DMS114 treated with DMSO at 0.1 percent for 48 hours (cell line): ENCODE data around the gene TAF9.
A peak's percentile ranks its signal among the peaks of the same experiment; 100 is the strongest.
"Not testable (repeated sequence)": the region's sequence is repeated elsewhere in the genome, so short reads cannot be mapped to it uniquely, and the experiment has no call there.

ENCODE experiments used
- DNase-seq: peaks from one replicate; lab custom pipeline; 2025; ENCODE audit not compliant: unreplicated experiment; lab: John Stamatoyannopoulos, UW

Gene TAF9

GRCh38 chr5:69341520-69342161, 27.7 kb downstream of the TAF9 start:
- DNase-seq = no peak

DNA sequence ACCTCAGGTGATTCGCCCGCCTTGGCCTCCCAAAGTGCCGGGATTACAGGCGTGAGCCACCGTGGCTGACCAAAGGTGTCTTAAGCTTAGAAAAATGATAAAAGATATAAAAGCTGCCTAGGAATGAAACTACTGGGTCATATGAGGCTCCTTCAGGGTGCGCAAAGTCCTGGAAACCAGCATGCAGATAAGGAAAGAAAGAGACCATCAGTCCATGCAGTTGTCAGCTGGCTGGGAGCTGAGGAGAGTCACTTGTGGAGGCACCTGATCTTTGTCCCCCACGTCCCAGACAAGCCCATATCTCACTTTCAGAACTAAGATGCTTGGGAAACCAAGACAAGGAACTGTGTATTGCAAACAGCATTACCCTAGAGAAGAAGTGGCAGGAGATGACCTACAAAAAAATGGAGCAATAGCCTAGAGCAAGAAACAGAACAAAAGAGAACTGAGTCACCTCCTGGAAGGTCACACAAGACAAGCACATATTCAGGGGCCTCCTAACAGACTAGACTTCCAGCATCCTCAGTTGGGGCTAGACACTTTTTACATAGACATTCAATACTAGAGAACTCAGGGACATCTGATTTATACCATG, 33.9 kb downstream of the TAF9 start:
- no peak for DNase-seq

- peak; percentile 78 for DNase-seq
Observed at GRCh38 chr5:69334793-69335268, 34.5 kb downstream of the TAF9 start.

DNA sequence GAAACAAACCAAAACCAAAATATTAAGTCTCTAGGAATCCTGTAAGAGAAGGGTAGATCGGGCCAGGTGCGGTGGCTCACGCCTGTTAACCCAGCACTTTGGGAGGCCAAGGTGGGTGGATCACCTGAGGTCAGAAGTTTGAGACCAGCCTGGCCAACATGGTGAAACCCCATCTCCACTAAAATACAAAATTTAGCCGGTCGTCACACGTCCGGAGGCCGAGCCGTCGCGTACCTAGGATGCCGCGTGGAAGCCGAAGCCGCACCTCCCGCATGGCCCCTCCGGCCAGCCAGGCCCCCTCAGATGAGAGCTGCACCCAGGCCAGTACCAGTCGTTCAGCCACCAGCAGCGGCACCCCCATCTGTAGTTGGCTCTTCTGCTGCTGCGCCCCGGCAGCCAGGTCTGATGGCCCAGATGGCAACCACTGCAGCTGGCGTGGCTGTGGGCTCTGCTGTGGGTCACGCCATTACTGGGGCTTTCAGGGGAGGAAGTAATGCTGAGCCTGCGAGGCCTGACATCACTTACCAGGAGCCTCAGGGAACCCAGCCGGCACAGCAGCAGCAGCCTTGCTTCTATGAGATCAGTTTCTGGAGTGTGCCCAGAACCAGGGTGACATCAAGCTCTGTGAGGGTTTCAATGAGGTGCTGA, 35.5 kb downstream of the TAF9 start:
- DNase-seq = not testable (repeated sequence)

DNA sequence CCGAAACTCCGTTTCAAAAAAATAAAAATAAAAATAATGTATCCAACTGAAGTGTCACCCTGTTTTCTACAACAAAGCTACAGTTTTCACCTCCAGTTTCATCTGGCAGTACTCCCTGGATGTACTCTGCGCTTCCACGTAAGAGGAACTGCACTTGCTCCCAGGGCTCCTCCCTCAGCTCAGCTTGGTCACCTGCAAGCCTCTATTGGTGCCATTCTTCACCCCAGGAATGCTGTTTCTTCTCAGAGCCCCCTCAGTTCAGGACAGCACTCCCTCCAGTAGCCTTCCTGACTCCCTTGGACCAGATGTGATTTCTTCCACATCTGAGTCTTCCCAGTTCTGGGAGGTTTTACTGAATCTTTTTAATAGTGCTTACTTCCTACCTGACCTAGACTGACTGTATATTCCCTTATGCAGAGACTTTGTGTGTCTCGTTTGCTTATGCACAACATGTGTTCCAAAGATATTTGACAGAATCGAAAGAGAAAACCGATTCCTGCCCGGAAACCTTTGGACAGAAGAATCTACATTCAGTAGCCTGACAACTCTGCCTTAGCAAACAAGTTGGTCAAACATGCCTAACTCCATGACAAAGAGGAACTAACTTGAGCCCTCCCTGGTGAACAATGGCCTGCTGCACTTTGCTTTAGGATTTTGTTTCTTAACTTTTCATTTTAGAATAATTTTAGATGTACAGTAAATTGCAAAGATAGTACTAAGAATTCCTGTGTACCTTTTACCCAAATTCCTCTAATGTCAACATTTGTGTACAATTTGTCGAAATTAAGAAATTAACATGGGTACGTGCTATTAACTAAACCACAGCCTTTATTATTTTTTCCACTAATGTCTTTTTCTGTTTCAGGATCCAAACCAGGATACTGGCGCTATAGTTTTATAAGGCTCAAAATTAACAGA, 37.5 kb downstream of the TAF9 start:
- no peak for DNase-seq

DNA sequence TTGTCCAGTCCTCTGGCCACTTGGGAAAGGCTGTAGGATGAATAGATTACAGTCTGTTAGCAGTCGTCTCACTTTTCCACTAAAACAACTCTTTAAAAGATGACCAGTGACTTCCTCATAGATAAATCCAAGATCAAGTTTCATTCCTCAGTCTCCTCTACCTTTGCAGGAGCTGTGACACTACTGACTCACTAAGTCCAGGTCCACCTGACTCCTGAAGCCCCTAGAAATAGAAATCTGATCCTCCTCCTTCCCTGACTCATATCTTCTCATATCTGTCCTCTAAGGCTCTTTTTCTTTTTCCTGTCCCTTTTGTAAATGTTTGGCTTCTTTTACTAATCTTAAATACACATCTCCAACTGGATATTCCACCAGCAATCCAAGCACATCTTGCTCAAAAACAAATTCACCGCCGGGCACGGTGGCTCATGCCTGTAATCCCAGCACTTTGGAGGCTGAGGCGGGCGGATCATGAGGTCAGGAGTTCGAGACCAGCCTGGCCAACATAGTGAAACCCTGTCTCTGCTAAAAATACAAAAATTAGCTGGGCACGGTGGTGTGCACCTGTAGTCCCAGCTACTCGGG, 39.3 kb downstream of the TAF9 start:
- DNase-seq = no peak

GRCh38 chr5:69326365-69326764, 43.0 kb downstream of the TAF9 start:
- DNase-seq = no peak

DNA sequence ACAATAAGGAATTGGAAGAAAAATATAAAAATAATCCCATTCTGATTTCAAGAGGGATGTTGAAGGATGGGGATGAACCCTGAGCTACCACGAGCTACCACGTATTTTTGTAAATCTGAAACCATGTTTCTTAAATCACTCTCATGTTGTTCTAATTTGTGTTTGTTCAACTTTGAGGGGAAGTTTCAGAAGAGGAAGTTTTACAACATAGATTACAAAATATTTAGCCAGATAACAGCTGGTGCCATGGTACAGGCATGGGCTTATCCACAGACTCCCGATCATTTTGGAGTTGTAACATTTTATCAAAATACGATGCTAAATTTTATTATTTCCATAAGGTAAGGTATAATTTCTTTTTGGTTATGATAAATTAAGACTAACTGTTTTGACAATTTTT, 51.9 kb downstream of the TAF9 start:
- no peak for DNase-seq

GRCh38 chr5:69315972-69316371, 53.3 kb downstream of the TAF9 start:
- no peak for DNase-seq
